H1 (cell line): ENCODE results near the gene NRROS. TPM values are rescaled to one million over a fixed set of nuclear protein-coding genes. Genes with fewer than 3 reads are reported as not detected.

Experiments
- BACH1 ChIP-seq: IDR thresholded peaks from 2 replicates; pipeline ENCODE4 v1.6.1; 2012; ENCODE audit warnings: low read length, improper control_type of control experiment
- KDM4A ChIP-seq: IDR thresholded peaks from one replicate; pipeline ENCODE4 v1.7.1; 2012; ENCODE audit warnings: low read depth, mild to moderate bottlenecking, moderate library complexity, low read length, inconsistent platforms; ENCODE audit not compliant: severe bottlenecking
- PHF8 ChIP-seq: fragments of 200-600 bp; sonication (generic); conservative IDR thresholded peaks from 2 replicates; pipeline ENCODE4 v1.7.1; 2012; ENCODE audit warnings: low read depth, mild to moderate bottlenecking, inconsistent platforms, low read length, moderate library complexity
- POLR2A ChIP-seq, 2 experiments: IDR thresholded peaks; 1 replicate in 1 of 2; 2 replicates in 1 of 2; pipeline ENCODE4 v1.6.1; 2011; ENCODE audit warnings: low read depth in 2 of 2, low read length in 2 of 2, mild to moderate bottlenecking in 2 of 2; ENCODE audit errors: control extremely low read depth in 1 of 2
- polyA plus RNA-seq, 7 experiments: library from polyadenylated mRNA; depleted of rRNA in 3 of 7; stranded (reverse) in 5 of 7; unstranded in 2 of 7; fragments of >200 nt in 5 of 7; fragments of 200-250 nt in 2 of 7; gene quantifications; 1 replicate in 5 of 7; 2 replicates in 1 of 7; 4 replicates in 1 of 7; pipeline versions ENCODE4 v1.2.1 to v1.2.3, GENCODE V29; 2011 to 2013; ENCODE audit warnings: missing spikeins in 2 of 7, mixed read lengths in 2 of 7
- total RNA-seq: library from RNA; stranded (reverse); fragmentation: NEBNext Ultra II Directional; extraction: Animal tissue kit (Norgen Biotek cat#: 25700); gene quantifications from 2 replicates; pipeline ENCODE4 v1.2.1, GENCODE V29; 2021

NRROS gene
- total and polyA plus RNA-seq, 2 of the 8 experiments (the other 6 are each of a cell fraction or from before 2014, with no cell fraction given): 5.3 to 7.3 TPM

- no peak for TF ChIP-seq KDM4A
- TF ChIP-seq PHF8: no peak
- no peak for TF ChIP-seq POLR2A (IDR thresholded peaks at IDR 0.05; ENCODE audit: control extremely low read depth in 1 of 2, low read depth in 2 of 2, low read length in 2 of 2)
- no peak for TF ChIP-seq BACH1
- TF ChIP-seq, all 59 proteins: peak for 0
These were observed 18.8 kb upstream of the NRROS start (continued) for GRCh38 chr3:196620684-196621083.
